ENCODE results near the gene RAP1GAP2.

- TF ChIP-seq CTCF (IDR thresholded peaks at IDR 0.05) (no peak), POLR2A (IDR thresholded peaks at IDR 0.05) (no peak)
Measured at GRCh38 chr17:2777242-2777867, 18.9 kb upstream of the RAP1GAP2 start.
